HEK293 (cell line): Measurements from ENCODE around the gene TOR2A.

Experiments used
- CTCF ChIA-PET: fragments of 350-600 bp; formaldehyde crosslinking; extraction: SDS; loops from one replicate; lab custom pipeline; 2021; ENCODE audit warnings: antibody characterized with exemption; lab: Yijun Ruan, JAX
- POLR2A ChIA-PET: fragments of 300-600 bp; formaldehyde crosslinking; extraction: SDS; loops from one replicate; lab custom pipeline; 2020; ENCODE audit warnings: antibody characterized with exemption, inconsistent platforms; lab: Yijun Ruan, JAX
- H3K27ac ChIP-seq: fragments of 200-500 bp; sonication (Bioruptor generic); 2 replicates; pipeline ENCODE4 v1.5.1; 2014; ENCODE audit warnings: low read depth, low read length, control low read depth, inconsistent platforms; ENCODE audit errors: extremely low read depth
- H3K36me3 ChIP-seq, 2 experiments: fragments of 200-500 bp in 1 of 2; sonication (Bioruptor generic) in 1 of 2; 1 replicate in 1 of 2; 2 replicates in 1 of 2; pipeline ENCODE4 v1.5.1; 2014 to 2017; ENCODE audit warnings: inconsistent platforms in 2 of 2, low read length in 2 of 2; ENCODE audit not compliant: control insufficient read depth in 2 of 2, insufficient read depth in 1 of 2
- H3K4me1 ChIP-seq: fragments of 200-500 bp; sonication (Bioruptor generic); 2 replicates; pipeline ENCODE4 v1.5.1; 2014; ENCODE audit warnings: mild to moderate bottlenecking, low read length, inconsistent platforms; ENCODE audit not compliant: control insufficient read depth, insufficient read depth
- H3K4me3 ChIP-seq: 2 replicates; pipeline ENCODE4 v1.5.1; 2011; ENCODE audit warnings: low read depth, mild to moderate bottlenecking, control low read depth, low read length, moderate library complexity
- H3K9me3 ChIP-seq: fragments of 200-500 bp; sonication (Bioruptor generic); 2 replicates; pipeline ENCODE4 v1.5.1; 2014; ENCODE audit warnings: low read depth, low read length, inconsistent platforms; ENCODE audit not compliant: control insufficient read depth, insufficient read depth
- EGR2 ChIP-seq: fragments of 450-650 bp; formaldehyde crosslinking; IDR thresholded peaks from 2 replicates; pipeline ENCODE4 v1.5.1; 2016; ENCODE audit warnings: low read depth, missing biosample characterization, missing genetic modification characterization
- GLI2 ChIP-seq: fragments of 450-650 bp; formaldehyde crosslinking; IDR thresholded peaks from 2 replicates; pipeline ENCODE4; 2017; ENCODE audit warnings: missing biosample characterization, missing genetic modification characterization, low read depth, borderline replicate concordance
- HOXA7 ChIP-seq: sonication (generic); formaldehyde crosslinking; IDR thresholded peaks from 2 replicates; pipeline ENCODE4 v1.8.1; 2022; ENCODE audit warnings: missing genetic modification reagents, borderline replicate concordance
- OSR2 ChIP-seq: fragments of 450-650 bp; formaldehyde crosslinking; IDR thresholded peaks from 2 replicates; pipeline ENCODE4 v1.5.1; 2016; ENCODE audit warnings: missing biosample characterization, missing genetic modification characterization
- REPIN1 ChIP-seq: fragments of 450-650 bp; formaldehyde crosslinking; IDR thresholded peaks from 2 replicates; pipeline ENCODE4 v1.5.1; 2017; ENCODE audit warnings: missing biosample characterization, missing genetic modification characterization, low read depth
- SCRT1 ChIP-seq: fragments of 450-650 bp; formaldehyde crosslinking; IDR thresholded peaks from 2 replicates; pipeline ENCODE4 v1.5.1; 2016; ENCODE audit warnings: missing biosample characterization, missing genetic modification characterization, borderline replicate concordance
- ZBTB8A ChIP-seq: fragments of 450-650 bp; formaldehyde crosslinking; IDR thresholded peaks from 2 replicates; pipeline ENCODE4 v1.5.1; 2016; ENCODE audit warnings: missing biosample characterization, missing genetic modification characterization
- ZNF10 ChIP-seq: fragments of 450-650 bp; formaldehyde crosslinking; IDR thresholded peaks from 2 replicates; pipeline ENCODE4 v1.5.1; 2017; ENCODE audit warnings: missing biosample characterization, missing genetic modification characterization
- ZNF146 ChIP-seq: fragments of 450-650 bp; formaldehyde crosslinking; IDR thresholded peaks from 2 replicates; pipeline ENCODE4 v1.5.1; 2016; ENCODE audit warnings: missing biosample characterization, missing genetic modification characterization
- ZNF354C ChIP-seq: fragments of 450-650 bp; formaldehyde crosslinking; IDR thresholded peaks from 2 replicates; pipeline ENCODE4 v1.5.1; 2016; ENCODE audit warnings: missing biosample characterization, missing genetic modification characterization, low read depth, borderline replicate concordance
- ZNF404 ChIP-seq: fragments of 450-650 bp; formaldehyde crosslinking; IDR thresholded peaks from 2 replicates; pipeline ENCODE4 v1.5.1; 2017; ENCODE audit warnings: missing biosample characterization, missing genetic modification characterization
- ZNF514 ChIP-seq: fragments of 450-650 bp; formaldehyde crosslinking; IDR thresholded peaks from 2 replicates; pipeline ENCODE4 v1.5.1; 2016; ENCODE audit warnings: missing biosample characterization, missing genetic modification characterization
- ZNF664 ChIP-seq: fragments of 450-650 bp; formaldehyde crosslinking; IDR thresholded peaks from 2 replicates; pipeline ENCODE4 v1.5.1; 2016; ENCODE audit warnings: missing biosample characterization, missing genetic modification characterization
- ZSCAN30 ChIP-seq: fragments of 450-650 bp; IDR thresholded peaks from 2 replicates; pipeline ENCODE4 v1.5.1; 2018; ENCODE audit warnings: missing biosample characterization, mild to moderate bottlenecking, missing genetic modification characterization, moderate library complexity
- ZXDB ChIP-seq: fragments of 450-650 bp; formaldehyde crosslinking; IDR thresholded peaks from 2 replicates; pipeline ENCODE4 v1.5.1; 2016; ENCODE audit warnings: missing biosample characterization, missing genetic modification characterization
- TF ChIP-seq, protein P1 (sequence below): fragments of 450-650 bp; formaldehyde crosslinking; IDR thresholded peaks from 2 replicates; pipeline ENCODE4 v1.5.1; 2017; ENCODE audit warnings: missing biosample characterization, missing genetic modification characterization
- TF ChIP-seq, protein P2 (sequence below): fragments of 450-650 bp; formaldehyde crosslinking; IDR thresholded peaks from 2 replicates; pipeline ENCODE4 v1.5.1; 2016; ENCODE audit warnings: missing biosample characterization, missing genetic modification characterization
- TF ChIP-seq, protein P3 (sequence below): fragments of 450-650 bp; formaldehyde crosslinking; IDR thresholded peaks from 2 replicates; pipeline ENCODE4 v1.5.1; 2016; ENCODE audit warnings: missing biosample characterization, missing genetic modification characterization
- TF ChIP-seq, protein P4 (sequence below): fragments of 450-650 bp; formaldehyde crosslinking; IDR thresholded peaks from 2 replicates; pipeline ENCODE4 v1.5.1; 2017; ENCODE audit warnings: missing biosample characterization, missing genetic modification characterization
- TF ChIP-seq, protein P5 (sequence below): fragments of 450-650 bp; formaldehyde crosslinking; conservative IDR thresholded peaks from 2 replicates; pipeline ENCODE4 v1.5.1; 2016; ENCODE audit warnings: low read depth, missing biosample characterization, missing genetic modification characterization

Gene TOR2A

DNA sequence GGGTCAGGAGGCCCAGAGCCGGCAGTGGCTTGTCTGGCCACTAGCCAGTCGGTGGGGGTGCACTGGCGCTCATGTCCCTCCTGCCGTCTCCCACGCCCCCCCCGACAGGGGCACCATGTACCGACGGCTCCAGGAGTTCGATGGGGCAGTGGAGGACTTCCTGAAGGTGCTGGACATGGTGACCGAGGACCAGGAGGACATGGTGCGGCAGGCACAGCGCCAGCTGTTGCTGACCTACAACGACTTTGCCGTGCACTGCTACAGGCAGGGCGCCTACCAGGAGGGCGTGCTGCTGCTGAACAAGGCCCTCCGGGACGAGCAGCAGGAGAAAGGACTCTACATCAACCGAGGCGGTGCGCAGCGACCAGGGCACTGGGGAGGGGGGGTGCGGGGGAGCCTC is 11.1 kb downstream of the TOR2A start:
- no peak overlapping the region for H3K4me3 ChIP-seq
- H3K4me1 ChIP-seq: no peaks in the 10 kb centered on the region
- ChIA-PET CTCF (no interaction called here), POLR2A (no interaction called here)
- H3K9me3 ChIP-seq: no peaks in the 10 kb centered on the region
- TF ChIP-seq SCRT1 (no peak), ZNF354C (tag by site-specific recombination) (no peak), ZNF10 (tag by site-specific recombination) (0 out of 2 replicates have a peak, but pooled peaks have one; percentile 11)
- H3K36me3 ChIP-seq: no peaks in the 10 kb centered on the region
- no peak overlapping the region for H3K27ac ChIP-seq

DNA sequence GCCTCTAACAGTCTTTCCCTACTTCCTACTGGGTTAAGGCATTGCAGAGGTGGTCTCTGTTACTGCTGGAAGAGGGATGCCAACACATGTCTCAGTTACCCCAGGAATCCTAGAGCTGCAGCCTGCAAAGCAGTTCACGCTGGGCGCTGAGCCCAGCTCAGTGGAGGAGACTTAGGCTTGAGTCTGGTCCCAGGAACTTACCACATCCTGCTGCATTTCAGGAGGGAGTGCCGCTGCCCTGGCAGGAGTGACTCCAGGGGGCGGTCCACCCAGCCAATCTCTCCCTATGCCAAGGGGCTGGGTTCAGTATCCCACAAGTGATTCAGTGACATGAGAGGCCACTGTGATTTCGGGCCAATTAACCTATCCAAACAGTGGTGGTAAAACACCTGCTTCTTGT is 11.7 kb downstream of the TOR2A start:
- CTCF ChIA-PET: no interaction called here
- Histone ChIP-seq H3K27ac (no peak overlapping the region), H3K4me1 (no peaks in the 10 kb centered on the region), H3K4me3 (no peak overlapping the region), H3K36me3 (no peaks in the 10 kb centered on the region), H3K9me3 (no peaks in the 10 kb centered on the region)
- no peak for TF ChIP-seq OSR2 (tag by site-specific recombination)
- TF ChIP-seq, protein P1, sequence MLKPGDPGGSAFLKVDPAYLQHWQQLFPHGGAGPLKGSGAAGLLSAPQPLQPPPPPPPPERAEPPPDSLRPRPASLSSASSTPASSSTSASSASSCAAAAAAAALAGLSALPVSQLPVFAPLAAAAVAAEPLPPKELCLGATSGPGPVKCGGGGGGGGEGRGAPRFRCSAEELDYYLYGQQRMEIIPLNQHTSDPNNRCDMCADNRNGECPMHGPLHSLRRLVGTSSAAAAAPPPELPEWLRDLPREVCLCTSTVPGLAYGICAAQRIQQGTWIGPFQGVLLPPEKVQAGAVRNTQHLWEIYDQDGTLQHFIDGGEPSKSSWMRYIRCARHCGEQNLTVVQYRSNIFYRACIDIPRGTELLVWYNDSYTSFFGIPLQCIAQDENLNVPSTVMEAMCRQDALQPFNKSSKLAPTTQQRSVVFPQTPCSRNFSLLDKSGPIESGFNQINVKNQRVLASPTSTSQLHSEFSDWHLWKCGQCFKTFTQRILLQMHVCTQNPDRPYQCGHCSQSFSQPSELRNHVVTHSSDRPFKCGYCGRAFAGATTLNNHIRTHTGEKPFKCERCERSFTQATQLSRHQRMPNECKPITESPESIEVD (tag by site-specific recombination): no peak
- TF ChIP-seq, protein P2, sequence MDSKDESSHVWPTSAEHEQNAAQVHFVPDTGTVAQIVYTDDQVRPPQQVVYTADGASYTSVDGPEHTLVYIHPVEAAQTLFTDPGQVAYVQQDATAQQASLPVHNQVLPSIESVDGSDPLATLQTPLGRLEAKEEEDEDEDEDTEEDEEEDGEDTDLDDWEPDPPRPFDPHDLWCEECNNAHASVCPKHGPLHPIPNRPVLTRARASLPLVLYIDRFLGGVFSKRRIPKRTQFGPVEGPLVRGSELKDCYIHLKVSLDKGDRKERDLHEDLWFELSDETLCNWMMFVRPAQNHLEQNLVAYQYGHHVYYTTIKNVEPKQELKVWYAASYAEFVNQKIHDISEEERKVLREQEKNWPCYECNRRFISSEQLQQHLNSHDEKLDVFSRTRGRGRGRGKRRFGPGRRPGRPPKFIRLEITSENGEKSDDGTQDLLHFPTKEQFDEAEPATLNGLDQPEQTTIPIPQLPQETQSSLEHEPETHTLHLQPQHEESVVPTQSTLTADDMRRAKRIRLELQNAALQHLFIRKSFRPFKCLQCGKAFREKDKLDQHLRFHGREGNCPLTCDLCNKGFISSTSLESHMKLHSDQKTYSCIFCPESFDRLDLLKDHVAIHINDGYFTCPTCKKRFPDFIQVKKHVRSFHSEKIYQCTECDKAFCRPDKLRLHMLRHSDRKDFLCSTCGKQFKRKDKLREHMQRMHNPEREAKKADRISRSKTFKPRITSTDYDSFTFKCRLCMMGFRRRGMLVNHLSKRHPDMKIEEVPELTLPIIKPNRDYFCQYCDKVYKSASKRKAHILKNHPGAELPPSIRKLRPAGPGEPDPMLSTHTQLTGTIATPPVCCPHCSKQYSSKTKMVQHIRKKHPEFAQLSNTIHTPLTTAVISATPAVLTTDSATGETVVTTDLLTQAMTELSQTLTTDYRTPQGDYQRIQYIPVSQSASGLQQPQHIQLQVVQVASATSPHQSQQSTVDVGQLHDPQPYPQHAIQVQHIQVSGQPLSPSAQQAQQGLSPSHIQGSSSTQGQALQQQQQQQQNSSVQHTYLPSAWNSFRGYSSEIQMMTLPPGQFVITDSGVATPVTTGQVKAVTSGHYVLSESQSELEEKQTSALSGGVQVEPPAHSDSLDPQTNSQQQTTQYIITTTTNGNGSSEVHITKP (tag by site-specific recombination): peak; percentile 56; the same call in 1 of the 2 replicates
- POLR2A ChIA-PET: no interaction called here

DNA sequence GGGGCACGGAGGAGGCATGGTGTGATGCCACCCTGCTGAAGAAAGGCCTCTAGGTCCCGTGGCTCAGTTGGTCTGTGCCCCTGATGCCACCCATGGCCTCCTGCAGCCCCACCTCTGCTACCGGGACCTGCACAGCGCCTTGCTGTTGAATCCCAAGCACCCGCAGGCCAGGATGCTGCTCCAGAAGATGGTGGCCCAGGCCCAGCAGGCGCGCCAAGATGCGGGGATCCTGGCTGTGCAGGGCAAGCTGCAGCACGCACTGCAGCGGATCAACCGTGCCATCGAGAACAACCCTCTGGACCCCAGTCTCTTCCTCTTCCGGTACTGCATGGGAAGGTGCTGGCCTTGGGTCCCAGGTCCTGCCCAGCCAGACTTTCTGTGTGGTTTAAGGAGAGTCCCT is 12.1 kb downstream of the TOR2A start:
- ChIA-PET CTCF (interaction anchor here (0.7 kb wide), 1 partner anchor 439 kb away, joined by 3 read pairs; no protein-coding TSS in a partner anchor), POLR2A (no interaction called here)
- TF ChIP-seq HOXA7 (CRISPR knock-in tag) (no peak), REPIN1 (tag by site-specific recombination) (no peak), ZNF514 (tag by site-specific recombination) (no peak), ZNF404 (tag by site-specific recombination) (no peak), EGR2 (no peak), GLI2 (tag by site-specific recombination) (no peak), ZBTB8A (tag by site-specific recombination) (no peak), ZNF146 (tag by site-specific recombination) (no peak), ZNF664 (tag by site-specific recombination) (no peak), ZSCAN30 (tag by site-specific recombination) (no peak), ZXDB (tag by site-specific recombination) (no peak)
- TF ChIP-seq, protein P3, sequence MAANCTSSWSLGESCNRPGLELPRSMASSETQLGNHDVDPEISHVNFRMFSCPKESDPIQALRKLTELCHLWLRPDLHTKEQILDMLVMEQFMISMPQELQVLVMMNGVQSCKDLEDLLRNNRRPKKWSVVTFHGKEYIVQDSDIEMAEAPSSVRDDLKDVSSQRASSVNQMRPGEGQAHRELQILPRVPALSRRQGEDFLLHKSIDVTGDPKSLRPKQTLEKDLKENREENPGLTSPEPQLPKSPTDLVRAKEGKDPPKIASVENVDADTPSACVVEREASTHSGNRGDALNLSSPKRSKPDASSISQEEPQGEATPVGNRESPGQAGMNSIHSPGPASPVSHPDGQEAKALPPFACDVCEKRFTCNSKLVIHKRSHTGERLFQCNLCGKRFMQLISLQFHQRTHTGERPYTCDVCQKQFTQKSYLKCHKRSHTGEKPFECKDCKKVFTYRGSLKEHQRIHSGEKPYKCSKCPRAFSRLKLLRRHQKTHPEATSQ (tag by site-specific recombination): no peak
- TF ChIP-seq, protein P4, sequence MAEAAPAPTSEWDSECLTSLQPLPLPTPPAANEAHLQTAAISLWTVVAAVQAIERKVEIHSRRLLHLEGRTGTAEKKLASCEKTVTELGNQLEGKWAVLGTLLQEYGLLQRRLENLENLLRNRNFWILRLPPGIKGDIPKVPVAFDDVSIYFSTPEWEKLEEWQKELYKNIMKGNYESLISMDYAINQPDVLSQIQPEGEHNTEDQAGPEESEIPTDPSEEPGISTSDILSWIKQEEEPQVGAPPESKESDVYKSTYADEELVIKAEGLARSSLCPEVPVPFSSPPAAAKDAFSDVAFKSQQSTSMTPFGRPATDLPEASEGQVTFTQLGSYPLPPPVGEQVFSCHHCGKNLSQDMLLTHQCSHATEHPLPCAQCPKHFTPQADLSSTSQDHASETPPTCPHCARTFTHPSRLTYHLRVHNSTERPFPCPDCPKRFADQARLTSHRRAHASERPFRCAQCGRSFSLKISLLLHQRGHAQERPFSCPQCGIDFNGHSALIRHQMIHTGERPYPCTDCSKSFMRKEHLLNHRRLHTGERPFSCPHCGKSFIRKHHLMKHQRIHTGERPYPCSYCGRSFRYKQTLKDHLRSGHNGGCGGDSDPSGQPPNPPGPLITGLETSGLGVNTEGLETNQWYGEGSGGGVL (tag by site-specific recombination): no peak
- TF ChIP-seq, protein P5, sequence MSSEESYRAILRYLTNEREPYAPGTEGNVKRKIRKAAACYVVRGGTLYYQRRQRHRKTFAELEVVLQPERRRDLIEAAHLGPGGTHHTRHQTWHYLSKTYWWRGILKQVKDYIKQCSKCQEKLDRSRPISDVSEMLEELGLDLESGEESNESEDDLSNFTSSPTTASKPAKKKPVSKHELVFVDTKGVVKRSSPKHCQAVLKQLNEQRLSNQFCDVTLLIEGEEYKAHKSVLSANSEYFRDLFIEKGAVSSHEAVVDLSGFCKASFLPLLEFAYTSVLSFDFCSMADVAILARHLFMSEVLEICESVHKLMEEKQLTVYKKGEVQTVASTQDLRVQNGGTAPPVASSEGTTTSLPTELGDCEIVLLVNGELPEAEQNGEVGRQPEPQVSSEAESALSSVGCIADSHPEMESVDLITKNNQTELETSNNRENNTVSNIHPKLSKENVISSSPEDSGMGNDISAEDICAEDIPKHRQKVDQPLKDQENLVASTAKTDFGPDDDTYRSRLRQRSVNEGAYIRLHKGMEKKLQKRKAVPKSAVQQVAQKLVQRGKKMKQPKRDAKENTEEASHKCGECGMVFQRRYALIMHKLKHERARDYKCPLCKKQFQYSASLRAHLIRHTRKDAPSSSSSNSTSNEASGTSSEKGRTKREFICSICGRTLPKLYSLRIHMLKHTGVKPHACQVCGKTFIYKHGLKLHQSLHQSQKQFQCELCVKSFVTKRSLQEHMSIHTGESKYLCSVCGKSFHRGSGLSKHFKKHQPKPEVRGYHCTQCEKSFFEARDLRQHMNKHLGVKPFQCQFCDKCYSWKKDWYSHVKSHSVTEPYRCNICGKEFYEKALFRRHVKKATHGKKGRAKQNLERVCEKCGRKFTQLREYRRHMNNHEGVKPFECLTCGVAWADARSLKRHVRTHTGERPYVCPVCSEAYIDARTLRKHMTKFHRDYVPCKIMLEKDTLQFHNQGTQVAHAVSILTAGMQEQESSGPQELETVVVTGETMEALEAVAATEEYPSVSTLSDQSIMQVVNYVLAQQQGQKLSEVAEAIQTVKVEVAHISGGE (tag by site-specific recombination): no peak

More for the DNA sequence above, 12.1 kb downstream of the TOR2A start:
- Histone ChIP-seq H3K9me3 (no peaks in the 10 kb centered on the region), H3K27ac (no peak overlapping the region), H3K4me3 (no peak overlapping the region), H3K4me1 (no peaks in the 10 kb centered on the region), H3K36me3 (no peaks in the 10 kb centered on the region)
